Measurements from ENCODE around the gene CPSF2.

Gene CPSF2

DNA sequence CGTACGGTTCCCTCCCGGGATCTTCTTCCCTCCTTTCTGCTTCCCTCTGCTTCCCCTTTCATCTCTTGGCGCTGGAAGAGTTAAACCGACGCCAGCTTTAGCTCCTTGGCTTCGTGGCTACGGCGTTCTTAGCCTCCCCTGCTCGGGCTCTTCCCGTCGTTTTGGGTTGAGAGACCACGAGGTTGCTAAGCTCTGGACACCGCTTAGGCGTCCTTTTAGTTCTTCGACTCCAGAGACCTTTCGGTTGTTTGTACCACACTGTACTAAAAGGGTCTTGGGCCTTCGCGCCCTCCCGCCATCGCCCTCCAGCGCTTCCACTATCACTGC lies 545 bp downstream of the CPSF2 start:
- DNase-seq (ENCODE audit: extremely low read depth, low read depth), result no peak
- TF ChIP-seq, protein P1, sequence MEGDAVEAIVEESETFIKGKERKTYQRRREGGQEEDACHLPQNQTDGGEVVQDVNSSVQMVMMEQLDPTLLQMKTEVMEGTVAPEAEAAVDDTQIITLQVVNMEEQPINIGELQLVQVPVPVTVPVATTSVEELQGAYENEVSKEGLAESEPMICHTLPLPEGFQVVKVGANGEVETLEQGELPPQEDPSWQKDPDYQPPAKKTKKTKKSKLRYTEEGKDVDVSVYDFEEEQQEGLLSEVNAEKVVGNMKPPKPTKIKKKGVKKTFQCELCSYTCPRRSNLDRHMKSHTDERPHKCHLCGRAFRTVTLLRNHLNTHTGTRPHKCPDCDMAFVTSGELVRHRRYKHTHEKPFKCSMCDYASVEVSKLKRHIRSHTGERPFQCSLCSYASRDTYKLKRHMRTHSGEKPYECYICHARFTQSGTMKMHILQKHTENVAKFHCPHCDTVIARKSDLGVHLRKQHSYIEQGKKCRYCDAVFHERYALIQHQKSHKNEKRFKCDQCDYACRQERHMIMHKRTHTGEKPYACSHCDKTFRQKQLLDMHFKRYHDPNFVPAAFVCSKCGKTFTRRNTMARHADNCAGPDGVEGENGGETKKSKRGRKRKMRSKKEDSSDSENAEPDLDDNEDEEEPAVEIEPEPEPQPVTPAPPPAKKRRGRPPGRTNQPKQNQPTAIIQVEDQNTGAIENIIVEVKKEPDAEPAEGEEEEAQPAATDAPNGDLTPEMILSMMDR (IDR thresholded peaks at IDR 0.05; ENCODE audit: low read depth, low read length, missing control alignments), result no peak
- peak overlapping the region; percentile 99 for H3K4me3 ChIP-seq (replicated peaks; ENCODE audit: low read depth, low read length)

DNA sequence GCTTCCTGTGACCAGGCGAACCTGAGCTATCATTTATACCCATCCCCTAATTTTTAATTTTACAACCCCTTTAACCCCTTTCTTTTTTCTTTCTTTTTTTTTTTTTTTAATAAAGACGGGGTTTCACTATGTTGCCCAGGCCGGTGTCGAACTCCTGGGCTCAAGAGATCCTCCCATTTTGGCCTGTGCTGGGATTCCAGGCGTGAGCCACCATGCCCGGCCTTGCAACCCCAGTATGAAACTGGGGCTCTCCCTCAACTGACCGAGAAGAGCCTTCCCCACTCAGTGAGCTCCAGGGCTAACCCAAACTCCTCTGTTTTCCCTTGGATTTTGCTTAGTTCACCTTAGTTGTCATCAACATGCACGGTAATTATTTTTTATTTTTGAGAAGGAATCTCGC lies 992 bp downstream of the CPSF2 start:
- no peak for DNase-seq (ENCODE audit: extremely low read depth, low read depth)
- peak overlapping the region; percentile 99 for H3K4me3 ChIP-seq (replicated peaks; ENCODE audit: low read depth, low read length)
- TF ChIP-seq, protein P1 (IDR thresholded peaks at IDR 0.05; ENCODE audit: low read depth, low read length, missing control alignments), result no peak

DNA sequence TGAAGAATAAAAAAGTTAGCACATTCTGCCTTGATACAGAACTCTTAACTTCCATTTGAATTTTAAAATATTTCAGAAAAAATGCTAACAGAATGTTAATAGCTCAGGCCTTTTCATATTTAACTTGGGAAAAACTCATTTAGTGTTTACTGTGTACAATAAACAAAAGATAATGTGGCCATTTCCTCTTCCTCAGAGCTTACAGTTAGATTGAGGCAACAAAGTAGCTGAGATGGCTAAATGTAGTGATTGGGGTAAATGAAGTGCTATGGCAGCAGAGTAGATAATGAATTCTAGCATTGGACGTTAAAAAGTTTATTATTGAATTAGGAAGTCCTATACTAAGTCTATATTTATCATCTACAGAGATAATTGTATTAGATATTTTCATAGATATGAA lies 12.7 kb downstream of the CPSF2 start:
- no peak overlapping the region for H3K4me3 ChIP-seq (replicated peaks; ENCODE audit: low read depth, low read length)
- no peak for DNase-seq (ENCODE audit: extremely low read depth, low read depth)
- TF ChIP-seq, protein P1 (IDR thresholded peaks at IDR 0.05; ENCODE audit: low read depth, low read length, missing control alignments), result no peak

DNA sequence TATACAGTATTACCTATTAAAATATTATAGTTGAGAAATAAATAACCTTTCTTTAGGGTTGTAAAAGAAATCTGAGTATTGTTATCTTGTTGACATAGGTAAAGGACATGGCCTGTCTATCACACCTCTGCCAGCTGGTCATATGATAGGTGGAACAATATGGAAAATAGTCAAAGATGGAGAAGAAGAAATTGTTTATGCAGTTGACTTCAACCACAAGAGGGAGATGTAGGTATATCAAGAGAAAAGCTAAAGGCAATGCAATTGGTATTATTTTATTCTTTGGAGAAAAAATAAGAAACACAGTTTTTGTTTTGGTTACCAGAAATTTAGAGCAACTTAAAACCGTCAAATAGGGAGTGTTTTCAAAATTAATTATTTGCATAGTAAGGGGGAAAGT lies 13.5 kb downstream of the CPSF2 start:
- TF ChIP-seq, protein P1 (IDR thresholded peaks at IDR 0.05; ENCODE audit: low read depth, low read length, missing control alignments), result peak; percentile 29
- H3K4me3 ChIP-seq (replicated peaks; ENCODE audit: low read depth, low read length), result no peak overlapping the region
- no peak for DNase-seq (ENCODE audit: extremely low read depth, low read depth)

DNA sequence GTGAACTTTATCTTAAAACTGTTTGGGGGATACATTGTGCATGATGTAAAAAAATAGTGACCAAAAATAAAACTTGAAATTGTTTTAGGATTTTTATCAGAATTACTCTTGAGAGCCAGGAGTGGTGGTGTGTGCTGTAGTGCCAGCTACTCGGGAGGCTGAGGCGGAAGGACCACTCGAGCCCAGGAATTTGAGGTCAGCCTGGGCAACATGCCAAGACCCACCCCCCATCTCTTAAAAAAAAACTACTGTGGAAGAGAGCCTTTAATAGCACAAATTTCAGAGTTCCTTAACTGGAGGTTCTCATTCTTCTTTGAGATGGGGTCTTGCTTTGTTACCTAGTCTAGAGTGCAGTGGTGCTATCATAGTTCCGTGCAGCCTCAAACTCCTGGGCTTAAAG lies 21.5 kb downstream of the CPSF2 start:
- TF ChIP-seq, protein P1 (IDR thresholded peaks at IDR 0.05; ENCODE audit: low read depth, low read length, missing control alignments), result no peak
- no peak for DNase-seq (ENCODE audit: extremely low read depth, low read depth)
- H3K4me3 ChIP-seq (replicated peaks; ENCODE audit: low read depth, low read length), result no peak overlapping the region

DNA sequence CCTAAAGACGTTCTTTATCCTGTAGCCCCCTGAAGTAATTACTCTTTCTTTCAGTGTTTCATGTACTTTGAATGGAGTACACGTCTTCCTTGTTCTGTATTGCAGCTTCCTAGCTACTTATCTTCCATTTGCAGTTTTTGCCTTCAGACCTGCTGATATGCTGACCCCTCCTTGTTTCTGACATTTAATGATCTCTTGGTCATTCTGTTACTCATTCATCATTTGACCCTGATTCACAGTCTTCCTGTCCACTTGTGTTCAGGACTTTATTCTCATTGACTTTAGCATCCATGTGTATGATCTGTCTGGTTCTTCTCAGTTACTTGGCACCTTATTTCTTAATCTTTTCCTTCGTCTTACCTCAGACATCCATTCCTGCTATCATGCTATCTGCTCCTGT lies 22.2 kb downstream of the CPSF2 start:
- H3K4me3 ChIP-seq (replicated peaks; ENCODE audit: low read depth, low read length), result no peak overlapping the region
- no peak for DNase-seq (ENCODE audit: extremely low read depth, low read depth)
- TF ChIP-seq, protein P1 (IDR thresholded peaks at IDR 0.05; ENCODE audit: low read depth, low read length, missing control alignments), result no peak

DNA sequence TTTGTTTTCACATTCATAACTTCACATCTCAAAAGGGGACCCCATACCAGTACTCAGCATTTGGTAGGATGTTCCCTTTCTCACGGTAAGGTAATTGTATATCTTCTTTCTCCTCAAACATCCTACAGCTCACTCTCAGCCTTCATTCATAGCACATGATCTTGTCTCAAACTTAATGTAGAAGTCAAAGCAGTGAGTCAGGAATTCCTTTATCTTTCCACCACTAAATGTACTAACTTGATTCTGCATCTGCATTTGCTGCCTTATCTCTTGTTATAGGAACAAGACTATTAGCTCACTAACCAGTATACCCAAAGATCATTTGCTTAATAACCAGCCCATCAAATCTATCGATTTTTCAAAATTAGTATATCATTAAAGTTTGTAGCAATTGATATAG lies 22.9 kb downstream of the CPSF2 start:
- DNase-seq (ENCODE audit: extremely low read depth, low read depth), result no peak
- TF ChIP-seq, protein P1 (IDR thresholded peaks at IDR 0.05; ENCODE audit: low read depth, low read length, missing control alignments), result no peak
- no peak overlapping the region for H3K4me3 ChIP-seq (replicated peaks; ENCODE audit: low read depth, low read length)
